ENCODE measurements around the gene TBX1.
A peak's percentile ranks its signal among the peaks of the same experiment; 100 is the strongest.
"Not testable (repeated sequence)": the region's sequence is repeated elsewhere in the genome, so short reads cannot be mapped to it uniquely, and the experiment has no call there.

The TBX1 gene

GRCh38 chr22:19723983-19724827, 36.4 kb upstream of the TBX1 start:
- no peak for DNase-seq

GRCh38 chr22:19724927-19725661, 35.5 kb upstream of the TBX1 start:
- DNase-seq = no peak

GRCh38 chr22:19726064-19726788, 34.4 kb upstream of the TBX1 start:
- not testable (repeated sequence) for DNase-seq

GRCh38 chr22:19727310-19728150, 33.0 kb upstream of the TBX1 start:
- DNase-seq = no peak

- no peak for DNase-seq
Measured at GRCh38 chr22:19728271-19728670, 32.3 kb upstream of the TBX1 start.

GRCh38 chr22:19728836-19729235, 31.7 kb upstream of the TBX1 start:
- no peak for DNase-seq

- DNase-seq = no peak
Measured at GRCh38 chr22:19729507-19729906, 31.1 kb upstream of the TBX1 start.

- DNase-seq = no peak
Measured at GRCh38 chr22:19730198-19730597, 30.4 kb upstream of the TBX1 start.

- peak; percentile 4 for DNase-seq
Measured at GRCh38 chr22:19730655-19731360, 29.8 kb upstream of the TBX1 start.

- no peak for DNase-seq
Measured at GRCh38 chr22:19731361-19732135, 29.0 kb upstream of the TBX1 start.

- DNase-seq = no peak
Measured at GRCh38 chr22:19732403-19733113, 28.0 kb upstream of the TBX1 start.

GRCh38 chr22:19733755-19734154, 26.8 kb upstream of the TBX1 start:
- DNase-seq = no peak

- DNase-seq = no peak
Measured at GRCh38 chr22:19734163-19734562, 26.4 kb upstream of the TBX1 start.

- no peak for DNase-seq
Measured at GRCh38 chr22:19734837-19735382, 25.7 kb upstream of the TBX1 start.

- no peak for DNase-seq
Measured at GRCh38 chr22:19735665-19736510, 24.7 kb upstream of the TBX1 start.

- DNase-seq = no peak
Measured at GRCh38 chr22:19737846-19738663, 22.5 kb upstream of the TBX1 start.

GRCh38 chr22:19738664-19739447, 21.7 kb upstream of the TBX1 start:
- no peak for DNase-seq

Measured in GF-D8 (cell line).